GM12892 (cell line): Measurements from ENCODE around the gene MALAT1.
"Not testable (repeated sequence)": the region's sequence is repeated elsewhere in the genome, so short reads cannot be mapped to it uniquely, and the experiment has no call there.

ENCODE experiments used
- DNase-seq: peaks from one replicate; pipeline ENCODE4 v3.0.0; 2011; ENCODE audit not compliant: insufficient read length
- FAIRE-seq: peaks from 2 replicates; lab custom pipeline; 2011; peaks lifted over from hg19 to GRCh38; lab: Jason Lieb, UNC
- POLR2A ChIP-seq: IDR thresholded peaks from 2 replicates; pipeline ENCODE4 v1.6.1; 2011; ENCODE audit warnings: low read depth, low read length, control low read depth
- POLR2AphosphoS5 ChIP-seq: IDR thresholded peaks from 2 replicates; pipeline ENCODE4 v1.6.1; 2011; ENCODE audit warnings: low read depth, low read length, control low read depth
- TAF1 ChIP-seq: IDR thresholded peaks from 2 replicates; pipeline ENCODE4 v1.6.1; 2011; ENCODE audit warnings: low read depth, mild to moderate bottlenecking, control low read depth, low read length, borderline replicate concordance

The MALAT1 gene

GRCh38 chr11:65523631-65523968 is 24.8 kb downstream of the MALAT1 start:
- FAIRE-seq, result not testable (repeated sequence)

GRCh38 chr11:65524014-65524740 is 25.3 kb downstream of the MALAT1 start:
- TF ChIP-seq TAF1 (no peak), POLR2AphosphoS5 (no peak), POLR2A (no peak)
- peak; percentile 13 for DNase-seq
- FAIRE-seq, result peak; percentile 76

More at GRCh38 chr11:65523631-65523968, 24.8 kb downstream of the MALAT1 start:
- not testable (repeated sequence) for DNase-seq

GRCh38 chr11:65524741-65525545 is 26.1 kb downstream of the MALAT1 start, which contains the start of gene SCYL1:
SCYL1 (plus strand) TSS chr11:65525083; CDS start chr11:65525154, 71 bp downstream.
- FAIRE-seq (peak; percentile 84), DNase-seq (peak; percentile 80)
- no peak for TF ChIP-seq POLR2AphosphoS5
- no peak; the same call in 1 of the 2 replicates for TF ChIP-seq POLR2A
- TF ChIP-seq TAF1, result no peak

GRCh38 chr11:65525546-65526480 is 27.0 kb downstream of the MALAT1 start:
- DNase-seq (peak; percentile 8), FAIRE-seq (no peak)

GRCh38 chr11:65526744-65527143 is 27.9 kb downstream of the MALAT1 start:
- TF ChIP-seq TAF1, result no peak
- TF ChIP-seq POLR2AphosphoS5, result no peak
- TF ChIP-seq POLR2A, result no peak
- DNase-seq (peak; percentile 4), FAIRE-seq (no peak)

More at GRCh38 chr11:65525546-65526480, 27.0 kb downstream of the MALAT1 start:
- TF ChIP-seq POLR2AphosphoS5 (no peak), TAF1 (no peak), POLR2A (no peak)

GRCh38 chr11:65528819-65529350 is 30.0 kb downstream of the MALAT1 start:
- no peak for FAIRE-seq
- TF ChIP-seq POLR2A (no peak; the same call in 1 of the 2 replicates), TAF1 (no peak), POLR2AphosphoS5 (no peak)

GRCh38 chr11:65529475-65530156 is 30.8 kb downstream of the MALAT1 start:
- no peak for DNase-seq
- no peak for FAIRE-seq
- no peak for TF ChIP-seq POLR2AphosphoS5
- TF ChIP-seq POLR2A, result no peak
- no peak for TF ChIP-seq TAF1

More at GRCh38 chr11:65528819-65529350, 30.0 kb downstream of the MALAT1 start:
- DNase-seq, result peak; percentile 5

GRCh38 chr11:65530157-65530496 is 31.3 kb downstream of the MALAT1 start:
- peak; percentile 57 for FAIRE-seq
- no peak for TF ChIP-seq POLR2AphosphoS5
- no peak for DNase-seq

- TF ChIP-seq TAF1, result no peak
- TF ChIP-seq POLR2AphosphoS5, result no peak
- TF ChIP-seq POLR2A, result no peak
- FAIRE-seq (no peak), DNase-seq (no peak)
Observed at GRCh38 chr11:65532388-65533064, 33.7 kb downstream of the MALAT1 start.

- FAIRE-seq (no peak), DNase-seq (no peak)
- TF ChIP-seq POLR2A (no peak), POLR2AphosphoS5 (no peak), TAF1 (no peak)
Observed at GRCh38 chr11:65535102-65535501, 36.3 kb downstream of the MALAT1 start.
